ENCODE measurements around the gene TERC. TPM values are rescaled to one million over a fixed set of nuclear protein-coding genes. Genes with fewer than 3 reads are reported as not detected.

TERC gene
- total RNA-seq, 1 experiment from 2014 or later = 47.0 TPM

DNA sequence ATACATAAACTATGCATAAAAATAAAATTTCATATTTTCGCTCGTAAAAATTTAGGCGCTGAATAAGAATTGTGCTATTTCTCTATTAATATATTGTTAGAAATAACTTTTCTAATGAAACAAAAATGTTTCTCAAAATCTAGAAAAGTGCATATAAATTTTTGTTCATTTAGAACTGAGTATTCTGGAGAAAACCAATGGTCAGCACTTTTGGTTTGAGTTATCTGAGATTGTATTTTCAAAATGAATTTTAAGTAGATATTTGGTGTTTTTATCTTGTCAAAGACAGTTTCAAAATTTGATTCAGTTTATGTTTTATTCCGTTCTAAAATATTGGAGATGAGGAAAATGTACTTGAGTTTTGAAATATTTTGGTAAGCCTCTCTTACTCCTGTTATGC lies 22.3 kb upstream of the TERC start:
- Histone ChIP-seq H3K27me3 (ENCODE audit: insufficient read depth, low read length) (no peaks in the 10 kb centered on the region), H3K36me3 (ENCODE audit: control insufficient read depth in 1 of 2, insufficient read depth in 2 of 2, low read length in 2 of 2) (peaks cover 39 to 60% of the 10 kb centered on the region in 2 experiments), H3K9me2 (ENCODE audit: insufficient read depth) (no peaks in the 10 kb centered on the region), H3K9ac (ENCODE audit: low read length) (no peak overlapping the region), H3K4me2 (ENCODE audit: low read length) (no peak overlapping the region), H3K4me1 (ENCODE audit: control insufficient read depth in 1 of 2, insufficient read depth in 2 of 2, low read length in 2 of 2) (no peaks in the 10 kb centered on the region), H2AFZ (ENCODE audit: low read depth, low read length, poor library complexity, severe bottlenecking) (no peak overlapping the region), H3K4me3 (replicated peaks in 1 of 2; ENCODE audit: low read depth in 1 of 2, low read length in 2 of 2) (no peak overlapping the region), H3K79me2 (ENCODE audit: insufficient read depth, low read length) (no peaks in the 10 kb centered on the region), H3K27ac (ENCODE audit: low read depth, low read length) (no peak overlapping the region), H3K9me3 (ENCODE audit: control insufficient read depth in 1 of 2, insufficient read depth in 1 of 2, low read depth in 1 of 2, low read length in 2 of 2) (no peaks in the 10 kb centered on the region), H4K20me1 (ENCODE audit: insufficient read depth) (no peaks in the 10 kb centered on the region)
- BruUV-seq (replicated peaks) = no TSS peak
- ChIA-PET RAD21 (ENCODE audit: low non-redundant PET in 1 of 2, low total read pairs in 2 of 2, uncharacterized antibody in 2 of 2, unreplicated experiment in 2 of 2) (no interaction called here), POLR2A (no interaction called here), CTCF (no interaction called here)
- DNase-seq (ENCODE audit: low read depth, low spot score) (no peak), ATAC-seq (no peak)
- TF ChIP-seq SRF (IDR thresholded peaks at IDR 0.05; ENCODE audit: low read depth) (no peak), YY1 (IDR thresholded peaks at IDR 0.05; ENCODE audit: extremely low read depth, insufficient replicate concordance, low read depth, low read length) (no peak), RAD21 (IDR thresholded peaks at IDR 0.05; ENCODE audit: low read depth) (no peak), EGR1 (IDR thresholded peaks at IDR 0.05; ENCODE audit: low read depth) (no peak), JUND (IDR thresholded peaks at IDR 0.05) (no peak), POLR2A (IDR thresholded peaks at IDR 0.05; ENCODE audit: borderline replicate concordance, extremely low read depth, insufficient read depth, insufficient read length) (no peak), CEBPB (IDR thresholded peaks at IDR 0.05; ENCODE audit: low read depth) (no peak), ZFX (IDR thresholded peaks at IDR 0.05) (no peak), EZH2phosphoT487 (IDR thresholded peaks at IDR 0.05; ENCODE audit: borderline replicate concordance) (no peak), FOSL1 (IDR thresholded peaks at IDR 0.05; ENCODE audit: low read depth) (no peak), POLR2AphosphoS5 (IDR thresholded peaks at IDR 0.05; ENCODE audit: low read depth, low read length) (no peak), SIN3A (IDR thresholded peaks at IDR 0.05; ENCODE audit: low read depth) (no peak), ZNF274 (IDR thresholded peaks at IDR 0.05; ENCODE audit: low read depth, low read length) (no peak), ELF1 (IDR thresholded peaks at IDR 0.05; ENCODE audit: borderline replicate concordance, low read depth) (no peak)
- TF ChIP-seq, protein P1, sequence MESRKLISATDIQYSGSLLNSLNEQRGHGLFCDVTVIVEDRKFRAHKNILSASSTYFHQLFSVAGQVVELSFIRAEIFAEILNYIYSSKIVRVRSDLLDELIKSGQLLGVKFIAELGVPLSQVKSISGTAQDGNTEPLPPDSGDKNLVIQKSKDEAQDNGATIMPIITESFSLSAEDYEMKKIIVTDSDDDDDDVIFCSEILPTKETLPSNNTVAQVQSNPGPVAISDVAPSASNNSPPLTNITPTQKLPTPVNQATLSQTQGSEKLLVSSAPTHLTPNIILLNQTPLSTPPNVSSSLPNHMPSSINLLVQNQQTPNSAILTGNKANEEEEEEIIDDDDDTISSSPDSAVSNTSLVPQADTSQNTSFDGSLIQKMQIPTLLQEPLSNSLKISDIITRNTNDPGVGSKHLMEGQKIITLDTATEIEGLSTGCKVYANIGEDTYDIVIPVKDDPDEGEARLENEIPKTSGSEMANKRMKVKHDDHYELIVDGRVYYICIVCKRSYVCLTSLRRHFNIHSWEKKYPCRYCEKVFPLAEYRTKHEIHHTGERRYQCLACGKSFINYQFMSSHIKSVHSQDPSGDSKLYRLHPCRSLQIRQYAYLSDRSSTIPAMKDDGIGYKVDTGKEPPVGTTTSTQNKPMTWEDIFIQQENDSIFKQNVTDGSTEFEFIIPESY (IDR thresholded peaks at IDR 0.05; ENCODE audit: extremely low read depth, insufficient replicate concordance, low read length) = no peak
- TF ChIP-seq, protein P2, sequence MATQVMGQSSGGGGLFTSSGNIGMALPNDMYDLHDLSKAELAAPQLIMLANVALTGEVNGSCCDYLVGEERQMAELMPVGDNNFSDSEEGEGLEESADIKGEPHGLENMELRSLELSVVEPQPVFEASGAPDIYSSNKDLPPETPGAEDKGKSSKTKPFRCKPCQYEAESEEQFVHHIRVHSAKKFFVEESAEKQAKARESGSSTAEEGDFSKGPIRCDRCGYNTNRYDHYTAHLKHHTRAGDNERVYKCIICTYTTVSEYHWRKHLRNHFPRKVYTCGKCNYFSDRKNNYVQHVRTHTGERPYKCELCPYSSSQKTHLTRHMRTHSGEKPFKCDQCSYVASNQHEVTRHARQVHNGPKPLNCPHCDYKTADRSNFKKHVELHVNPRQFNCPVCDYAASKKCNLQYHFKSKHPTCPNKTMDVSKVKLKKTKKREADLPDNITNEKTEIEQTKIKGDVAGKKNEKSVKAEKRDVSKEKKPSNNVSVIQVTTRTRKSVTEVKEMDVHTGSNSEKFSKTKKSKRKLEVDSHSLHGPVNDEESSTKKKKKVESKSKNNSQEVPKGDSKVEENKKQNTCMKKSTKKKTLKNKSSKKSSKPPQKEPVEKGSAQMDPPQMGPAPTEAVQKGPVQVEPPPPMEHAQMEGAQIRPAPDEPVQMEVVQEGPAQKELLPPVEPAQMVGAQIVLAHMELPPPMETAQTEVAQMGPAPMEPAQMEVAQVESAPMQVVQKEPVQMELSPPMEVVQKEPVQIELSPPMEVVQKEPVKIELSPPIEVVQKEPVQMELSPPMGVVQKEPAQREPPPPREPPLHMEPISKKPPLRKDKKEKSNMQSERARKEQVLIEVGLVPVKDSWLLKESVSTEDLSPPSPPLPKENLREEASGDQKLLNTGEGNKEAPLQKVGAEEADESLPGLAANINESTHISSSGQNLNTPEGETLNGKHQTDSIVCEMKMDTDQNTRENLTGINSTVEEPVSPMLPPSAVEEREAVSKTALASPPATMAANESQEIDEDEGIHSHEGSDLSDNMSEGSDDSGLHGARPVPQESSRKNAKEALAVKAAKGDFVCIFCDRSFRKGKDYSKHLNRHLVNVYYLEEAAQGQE (IDR thresholded peaks at IDR 0.05; ENCODE audit: low read depth) = no peak
- TF ChIP-seq, protein P3, sequence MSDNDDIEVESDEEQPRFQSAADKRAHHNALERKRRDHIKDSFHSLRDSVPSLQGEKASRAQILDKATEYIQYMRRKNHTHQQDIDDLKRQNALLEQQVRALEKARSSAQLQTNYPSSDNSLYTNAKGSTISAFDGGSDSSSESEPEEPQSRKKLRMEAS (IDR thresholded peaks at IDR 0.05) = no peak
- TF ChIP-seq, protein P4, sequence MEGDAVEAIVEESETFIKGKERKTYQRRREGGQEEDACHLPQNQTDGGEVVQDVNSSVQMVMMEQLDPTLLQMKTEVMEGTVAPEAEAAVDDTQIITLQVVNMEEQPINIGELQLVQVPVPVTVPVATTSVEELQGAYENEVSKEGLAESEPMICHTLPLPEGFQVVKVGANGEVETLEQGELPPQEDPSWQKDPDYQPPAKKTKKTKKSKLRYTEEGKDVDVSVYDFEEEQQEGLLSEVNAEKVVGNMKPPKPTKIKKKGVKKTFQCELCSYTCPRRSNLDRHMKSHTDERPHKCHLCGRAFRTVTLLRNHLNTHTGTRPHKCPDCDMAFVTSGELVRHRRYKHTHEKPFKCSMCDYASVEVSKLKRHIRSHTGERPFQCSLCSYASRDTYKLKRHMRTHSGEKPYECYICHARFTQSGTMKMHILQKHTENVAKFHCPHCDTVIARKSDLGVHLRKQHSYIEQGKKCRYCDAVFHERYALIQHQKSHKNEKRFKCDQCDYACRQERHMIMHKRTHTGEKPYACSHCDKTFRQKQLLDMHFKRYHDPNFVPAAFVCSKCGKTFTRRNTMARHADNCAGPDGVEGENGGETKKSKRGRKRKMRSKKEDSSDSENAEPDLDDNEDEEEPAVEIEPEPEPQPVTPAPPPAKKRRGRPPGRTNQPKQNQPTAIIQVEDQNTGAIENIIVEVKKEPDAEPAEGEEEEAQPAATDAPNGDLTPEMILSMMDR (IDR thresholded peaks at IDR 0.05 in 2 of 3, conservative IDR thresholded peaks at IDR 0.05 in 1 of 3; ENCODE audit: borderline replicate concordance in 1 of 3, insufficient read depth in 1 of 3, low read depth in 2 of 3, low read length in 2 of 3) = no peak
- intact Hi-C loops (cut with micrococcal nuclease) = no loop called here
